NCI-H1694 treated with DMSO at 0.1 percent for 48 hours (cell line): ENCODE measurements around the gene OTX1.
A peak's percentile ranks its signal among the peaks of the same experiment; 100 is the strongest.

ENCODE experiments used
- DNase-seq: peaks from one replicate; lab custom pipeline; 2025; lab: John Stamatoyannopoulos, UW

The OTX1 gene

DNA sequence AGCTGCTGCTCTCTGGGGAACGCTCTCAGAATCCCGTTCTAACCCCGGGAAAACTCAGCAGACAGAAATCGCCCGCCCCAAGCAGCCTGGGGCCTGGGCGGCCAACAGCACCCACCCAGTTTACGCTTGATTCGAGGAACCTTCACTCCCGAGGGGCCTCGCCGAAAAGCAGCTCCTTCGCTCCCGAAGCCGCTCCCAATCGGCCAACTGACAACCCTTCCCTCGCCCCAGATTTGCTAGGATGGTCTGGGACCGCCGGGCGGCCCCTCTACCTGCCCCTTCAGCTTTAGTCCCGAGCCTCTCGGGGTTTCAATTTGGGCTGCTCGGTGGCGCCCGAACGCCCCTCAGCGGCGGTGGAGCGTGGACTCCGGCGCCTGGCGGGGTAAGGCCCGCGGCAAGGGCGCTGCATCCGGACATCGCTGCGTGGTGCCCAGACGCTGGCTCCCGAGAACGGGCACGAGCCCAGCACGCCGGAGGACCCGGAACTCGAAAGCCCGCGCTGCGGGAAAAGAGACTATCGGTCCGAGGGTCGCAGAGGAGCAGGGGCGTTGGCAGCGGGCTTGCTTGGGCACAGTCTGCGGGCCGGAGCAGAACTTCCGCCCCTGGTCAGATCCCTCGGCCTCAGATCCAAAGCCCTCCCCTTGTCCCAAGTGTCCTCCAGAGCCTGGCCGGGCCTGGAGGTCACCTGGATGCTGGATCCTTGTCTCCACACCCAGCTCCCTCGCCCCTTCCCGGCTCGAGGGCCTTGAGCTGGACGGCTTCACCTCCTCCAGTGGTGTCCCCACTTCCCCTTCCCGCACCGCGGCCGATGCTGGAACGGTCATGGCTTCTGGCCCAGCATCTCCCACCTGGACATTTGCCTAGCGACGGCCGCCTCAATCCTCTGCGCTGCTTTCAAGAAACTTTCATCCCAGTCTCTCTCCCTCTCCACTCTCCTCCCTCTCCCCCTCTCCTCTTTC lies 3.0 kb upstream of the OTX1 start:
- DNase-seq = no peak

DNA sequence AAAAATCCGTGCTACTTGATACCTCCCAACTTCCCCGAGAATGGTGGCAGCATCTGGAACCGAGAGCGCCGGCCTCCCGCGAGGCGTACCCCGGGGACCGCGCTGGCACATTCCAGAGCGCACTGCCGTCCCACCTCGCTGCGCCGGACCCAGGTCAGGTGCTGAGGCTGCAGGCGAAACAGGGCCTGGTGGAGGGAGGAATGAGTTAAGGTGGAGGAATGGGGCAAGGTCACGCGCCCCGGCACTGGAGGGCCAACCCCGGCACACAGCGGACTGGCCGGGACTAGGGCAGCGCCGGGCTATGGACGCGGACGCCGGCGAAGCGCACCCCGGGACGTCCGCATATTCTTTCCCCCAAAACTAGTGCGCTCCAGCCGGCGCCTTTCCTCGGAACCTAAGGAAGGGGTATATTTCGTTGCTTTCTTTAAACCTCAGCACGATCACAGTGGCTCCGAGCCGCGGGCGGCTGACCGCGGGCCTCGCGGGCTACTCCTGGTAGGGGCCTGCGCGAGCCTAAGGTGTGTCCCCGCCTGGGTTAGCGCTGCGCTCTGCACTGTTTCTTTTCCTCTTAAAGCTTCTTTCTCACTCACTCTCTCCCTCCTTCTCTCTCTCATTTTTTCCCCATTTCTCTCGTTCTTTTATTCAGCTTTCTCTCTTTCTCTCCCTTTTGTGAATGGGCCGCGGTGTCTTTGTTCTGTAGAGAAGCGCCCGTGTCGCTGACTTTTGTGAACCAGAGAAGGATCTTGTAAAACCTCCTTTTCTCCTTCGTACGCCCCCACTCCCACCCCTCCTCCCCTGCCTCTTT lies 2.1 kb upstream of the OTX1 start:
- DNase-seq = no peak

DNA sequence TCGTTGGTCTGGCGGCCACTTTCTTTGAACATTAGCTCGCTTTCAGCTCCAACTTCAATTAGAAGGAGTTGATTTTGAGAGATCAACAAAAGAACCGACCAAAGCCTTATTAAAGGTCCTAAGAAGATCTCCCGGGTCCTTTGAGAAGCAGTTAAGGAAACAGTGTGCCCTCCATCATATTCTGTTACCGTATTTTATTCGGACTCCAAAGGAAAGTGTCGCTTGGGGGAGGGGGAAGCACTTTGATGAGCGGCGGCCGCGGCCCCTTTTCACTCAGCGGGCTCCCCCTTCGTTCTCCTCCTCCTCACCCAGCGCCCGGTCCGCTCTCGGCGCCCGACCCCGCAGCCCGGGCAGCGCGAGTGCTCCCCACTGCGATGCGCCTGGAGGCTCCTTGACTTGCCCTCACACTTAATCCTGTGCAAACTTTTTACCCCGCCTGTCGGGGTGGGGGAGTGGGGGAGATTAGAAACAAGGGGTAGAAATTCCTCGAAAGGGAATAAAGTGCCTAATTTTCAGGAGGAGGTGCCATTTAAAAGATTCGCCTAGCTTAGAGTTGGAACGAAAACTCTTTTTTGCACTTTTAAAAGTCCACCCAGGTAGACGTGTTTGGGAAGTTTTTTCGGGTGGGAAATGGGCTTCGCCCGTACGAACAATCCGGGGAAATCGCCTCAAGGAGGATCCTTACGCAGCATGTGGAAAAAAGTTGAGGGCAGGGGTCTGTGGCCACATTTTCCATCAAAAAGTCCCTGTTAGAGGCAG lies 1.2 kb upstream of the OTX1 start:
- DNase-seq = no peak

DNA sequence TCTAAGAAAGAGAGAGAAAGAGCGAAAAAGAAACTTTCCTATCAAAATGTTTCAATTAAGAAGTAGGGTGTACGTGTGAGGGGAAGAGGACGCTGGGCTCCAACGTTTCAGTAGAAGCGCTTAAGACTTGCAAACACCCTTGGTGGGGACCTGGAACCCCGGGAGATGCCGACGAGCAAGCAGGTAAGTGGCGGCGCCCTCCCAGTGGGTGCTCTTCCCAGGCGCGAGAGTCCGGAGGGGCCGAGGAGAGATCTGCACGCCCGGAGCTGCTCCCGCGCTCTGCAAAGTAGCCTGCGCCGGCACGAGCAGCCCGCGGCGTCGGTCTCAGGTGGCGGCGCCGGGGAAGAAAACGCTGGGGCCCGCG lies 678 bp upstream of the OTX1 start:
- no peak for DNase-seq

DNA sequence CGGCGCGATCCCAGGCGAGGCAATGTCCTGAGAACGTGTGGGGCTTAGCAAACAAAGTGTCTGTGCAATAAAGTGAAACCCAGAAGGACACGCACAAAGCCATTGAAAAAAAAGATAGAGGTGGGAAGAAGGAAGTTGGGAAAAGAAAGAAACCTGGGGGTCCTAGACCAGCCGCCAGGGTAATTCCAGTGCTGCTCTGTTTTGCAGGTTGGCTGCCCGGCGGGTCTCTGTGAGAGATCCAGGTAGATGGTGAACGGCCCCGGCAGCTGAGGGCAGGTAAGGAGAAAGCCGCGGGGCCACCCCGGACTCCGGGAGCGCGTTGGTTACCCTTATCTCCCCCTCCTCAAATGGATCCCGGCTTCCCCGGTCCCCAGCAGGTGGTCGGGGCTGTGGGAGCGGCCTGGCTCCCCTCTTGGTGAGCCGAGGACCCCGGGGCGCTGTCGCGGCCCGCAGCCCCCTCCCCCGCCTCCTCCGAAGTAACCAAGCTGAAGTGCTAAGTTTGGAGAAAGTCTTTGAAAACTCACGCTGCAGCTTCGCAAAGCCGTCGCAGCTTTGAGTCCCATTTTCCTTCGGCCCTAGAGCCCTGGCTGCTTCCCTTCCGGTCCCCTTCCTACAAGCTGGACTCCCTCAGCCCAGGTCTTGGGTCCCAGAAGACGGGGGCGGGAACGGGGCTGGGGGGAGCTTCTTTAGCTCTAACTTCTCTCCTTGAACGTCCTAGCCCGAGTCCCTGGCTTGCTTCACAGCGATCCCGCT lies 588 bp downstream of the OTX1 start:
- DNase-seq = peak; percentile 31

DNA sequence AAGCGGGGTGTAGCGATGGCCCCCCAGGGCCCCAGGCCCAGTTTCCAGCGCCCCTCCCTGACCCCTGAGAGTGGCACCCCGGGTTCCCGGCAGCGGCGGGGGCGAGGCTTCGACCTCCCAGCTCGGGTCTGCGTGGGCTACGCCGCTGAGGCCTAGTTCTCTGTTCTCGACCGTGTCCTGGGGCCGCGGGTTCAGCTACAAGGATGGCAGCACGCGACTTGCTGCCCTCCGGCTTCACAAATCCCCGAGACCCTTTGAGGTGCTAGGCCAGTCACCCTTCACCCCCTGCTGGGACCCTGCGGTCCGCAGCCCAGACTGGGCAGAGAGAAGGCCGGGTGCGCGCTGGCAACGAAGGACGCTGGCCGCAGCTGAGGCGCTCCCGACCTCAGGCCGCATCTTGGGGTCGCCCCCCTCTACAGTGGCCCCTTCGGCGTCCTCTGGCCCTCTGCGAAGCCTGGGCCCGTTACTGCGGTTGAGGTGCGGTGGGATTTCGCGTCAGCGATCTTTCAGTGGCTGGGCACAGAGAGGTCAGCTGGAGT lies 1.2 kb downstream of the OTX1 start:
- no peak for DNase-seq

DNA sequence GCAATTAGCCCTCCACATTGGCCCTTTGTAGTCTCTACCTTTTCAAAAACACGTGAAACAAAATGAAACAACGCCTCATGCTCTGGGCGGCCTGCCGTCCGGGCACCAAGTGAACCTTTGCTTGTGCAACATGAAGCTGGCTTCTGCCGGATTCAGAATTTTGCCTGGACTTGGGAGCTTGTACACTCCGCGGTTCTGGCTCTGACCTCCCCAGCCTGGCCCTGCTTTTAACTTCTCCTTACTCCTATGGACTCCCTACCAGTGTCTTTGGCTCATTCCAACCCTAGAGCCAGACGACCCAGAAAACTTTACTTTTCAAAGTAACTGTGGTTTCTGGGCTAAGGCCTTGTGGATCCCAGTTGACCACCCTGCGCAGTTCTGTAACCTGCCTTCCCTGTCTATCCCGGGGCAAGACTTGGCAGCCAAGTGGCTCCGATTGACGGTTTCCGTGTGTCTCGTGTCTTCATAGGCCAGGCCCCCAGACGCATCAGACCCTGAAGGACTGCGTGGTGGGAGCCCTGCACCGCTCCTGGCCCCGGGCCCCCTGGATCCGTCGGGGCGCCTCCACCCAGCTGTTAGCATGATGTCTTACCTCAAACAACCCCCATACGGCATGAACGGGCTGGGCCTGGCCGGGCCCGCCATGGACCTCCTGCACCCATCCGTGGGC lies 1.9 kb downstream of the OTX1 start:
- DNase-seq = no peak

DNA sequence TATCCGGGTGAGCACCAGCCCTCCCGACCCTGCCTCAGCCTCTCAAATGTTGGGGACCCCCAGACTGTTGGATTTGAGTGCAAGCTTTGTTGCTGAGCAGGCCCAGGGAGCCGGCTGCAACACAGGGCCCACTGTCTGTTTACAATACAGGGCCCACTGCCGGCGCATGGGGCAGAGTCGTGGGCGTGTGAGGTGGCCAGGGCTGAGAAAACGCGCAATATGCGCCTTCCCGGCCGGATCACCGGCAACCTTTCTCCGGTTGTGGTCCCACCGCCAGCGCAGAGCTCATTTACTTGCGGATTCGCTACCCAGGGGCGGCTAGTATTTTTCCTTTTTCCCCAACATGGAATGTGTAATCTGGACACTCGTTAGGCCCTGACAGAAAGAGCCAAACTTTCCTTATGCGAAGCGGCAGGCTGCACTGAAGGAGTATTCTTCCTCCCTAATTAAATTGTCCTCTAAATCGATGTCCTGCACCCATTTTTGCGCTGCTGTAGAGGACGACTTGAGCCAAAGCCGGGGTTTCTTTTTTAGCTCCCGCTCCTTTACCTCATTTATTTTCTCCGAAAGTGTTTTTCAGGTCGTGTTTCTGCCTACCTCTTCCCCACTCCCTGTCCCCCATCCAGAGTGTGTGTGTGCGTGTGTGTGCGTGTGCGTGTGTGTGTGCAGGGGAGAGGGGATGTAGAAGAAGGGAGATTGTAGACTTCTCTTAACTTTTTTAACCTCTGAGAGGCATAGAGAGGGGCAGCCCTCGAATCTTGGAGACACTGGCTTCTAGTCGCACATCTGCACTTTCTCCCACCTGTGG lies 2.7 kb downstream of the OTX1 start:
- no peak for DNase-seq

DNA sequence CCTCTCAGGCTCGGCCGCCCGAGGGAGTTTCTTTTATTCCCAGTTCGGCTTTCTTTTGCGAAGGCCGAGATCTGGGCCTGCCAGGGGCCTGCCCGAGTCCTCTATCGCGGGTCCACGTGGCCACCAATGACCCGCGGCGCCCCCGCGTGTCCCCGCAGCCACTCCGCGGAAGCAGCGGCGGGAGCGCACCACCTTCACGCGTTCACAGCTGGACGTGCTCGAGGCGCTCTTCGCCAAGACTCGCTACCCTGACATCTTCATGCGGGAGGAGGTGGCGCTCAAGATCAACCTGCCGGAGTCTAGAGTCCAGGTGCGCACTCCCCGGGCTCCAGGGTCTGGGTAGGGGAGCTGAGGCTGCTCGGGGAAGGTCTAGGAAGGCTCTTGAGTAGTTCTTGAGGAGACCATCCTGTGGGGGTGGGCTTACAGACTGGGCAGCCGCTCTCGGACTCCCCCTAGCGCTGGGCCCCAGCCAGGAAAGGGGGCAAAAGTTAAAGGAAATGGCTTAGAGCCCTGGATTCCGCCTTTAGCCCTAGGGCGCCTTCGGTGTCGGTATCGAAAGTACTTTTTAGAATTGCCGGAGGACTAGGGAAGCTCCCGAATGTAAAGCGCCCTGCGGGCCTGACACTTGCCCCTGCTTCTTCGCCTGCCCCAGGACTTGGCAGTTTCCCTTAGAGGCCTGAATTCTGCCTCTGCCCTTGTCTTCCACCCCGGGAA lies 3.4 kb downstream of the OTX1 start:
- DNase-seq = no peak

DNA sequence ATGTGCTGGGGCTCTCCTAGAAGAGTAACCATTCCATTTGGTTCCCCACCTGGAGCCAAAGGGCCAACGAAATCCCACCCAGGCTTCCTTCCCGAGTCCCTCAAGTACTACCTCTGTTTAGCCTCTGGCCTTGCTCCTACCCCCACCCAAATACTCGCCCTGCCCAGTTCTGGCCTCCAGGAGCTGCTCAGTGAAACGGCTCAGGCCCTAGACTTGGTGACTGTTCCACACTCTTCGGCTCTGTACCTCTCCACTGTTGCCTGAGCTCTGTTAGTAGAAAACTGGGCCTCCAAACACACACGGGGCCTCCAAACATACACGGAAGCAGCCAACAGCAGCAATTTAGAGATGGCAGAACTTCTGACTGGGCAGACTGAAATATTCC lies 4.2 kb downstream of the OTX1 start:
- DNase-seq = no peak

DNA sequence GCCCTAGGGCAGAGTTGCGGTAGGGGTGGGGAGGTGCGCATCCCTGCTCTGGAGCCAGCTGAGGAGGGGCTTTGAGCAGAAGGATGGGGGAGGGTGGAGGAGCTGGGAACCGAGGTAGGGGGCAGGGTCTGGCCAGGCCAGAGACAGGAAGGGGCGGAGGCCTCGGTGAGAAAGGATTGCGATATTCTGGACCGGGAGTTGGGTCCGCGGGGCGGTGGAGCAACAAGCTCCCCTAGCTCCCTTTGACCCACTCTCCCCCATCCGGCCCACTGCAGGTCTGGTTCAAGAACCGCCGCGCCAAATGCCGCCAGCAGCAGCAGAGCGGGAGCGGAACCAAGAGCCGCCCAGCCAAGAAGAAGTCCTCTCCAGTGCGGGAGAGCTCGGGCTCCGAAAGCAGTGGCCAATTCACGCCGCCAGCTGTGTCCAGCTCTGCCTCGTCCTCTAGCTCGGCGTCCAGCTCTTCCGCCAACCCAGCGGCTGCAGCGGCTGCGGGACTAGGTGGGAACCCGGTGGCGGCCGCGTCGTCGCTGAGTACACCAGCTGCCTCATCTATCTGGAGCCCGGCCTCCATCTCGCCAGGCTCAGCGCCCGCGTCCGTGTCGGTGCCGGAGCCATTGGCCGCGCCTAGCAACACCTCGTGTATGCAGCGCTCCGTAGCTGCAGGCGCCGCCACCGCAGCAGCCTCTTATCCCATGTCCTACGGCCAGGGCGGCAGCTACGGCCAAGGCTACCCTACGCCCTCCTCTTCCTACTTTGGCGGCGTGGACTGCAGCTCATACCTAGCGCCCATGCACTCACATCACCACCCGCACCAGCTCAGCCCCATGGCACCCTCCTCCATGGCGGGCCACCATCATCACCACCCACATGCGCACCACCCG lies 4.8 kb downstream of the OTX1 start:
- no peak for DNase-seq

DNA sequence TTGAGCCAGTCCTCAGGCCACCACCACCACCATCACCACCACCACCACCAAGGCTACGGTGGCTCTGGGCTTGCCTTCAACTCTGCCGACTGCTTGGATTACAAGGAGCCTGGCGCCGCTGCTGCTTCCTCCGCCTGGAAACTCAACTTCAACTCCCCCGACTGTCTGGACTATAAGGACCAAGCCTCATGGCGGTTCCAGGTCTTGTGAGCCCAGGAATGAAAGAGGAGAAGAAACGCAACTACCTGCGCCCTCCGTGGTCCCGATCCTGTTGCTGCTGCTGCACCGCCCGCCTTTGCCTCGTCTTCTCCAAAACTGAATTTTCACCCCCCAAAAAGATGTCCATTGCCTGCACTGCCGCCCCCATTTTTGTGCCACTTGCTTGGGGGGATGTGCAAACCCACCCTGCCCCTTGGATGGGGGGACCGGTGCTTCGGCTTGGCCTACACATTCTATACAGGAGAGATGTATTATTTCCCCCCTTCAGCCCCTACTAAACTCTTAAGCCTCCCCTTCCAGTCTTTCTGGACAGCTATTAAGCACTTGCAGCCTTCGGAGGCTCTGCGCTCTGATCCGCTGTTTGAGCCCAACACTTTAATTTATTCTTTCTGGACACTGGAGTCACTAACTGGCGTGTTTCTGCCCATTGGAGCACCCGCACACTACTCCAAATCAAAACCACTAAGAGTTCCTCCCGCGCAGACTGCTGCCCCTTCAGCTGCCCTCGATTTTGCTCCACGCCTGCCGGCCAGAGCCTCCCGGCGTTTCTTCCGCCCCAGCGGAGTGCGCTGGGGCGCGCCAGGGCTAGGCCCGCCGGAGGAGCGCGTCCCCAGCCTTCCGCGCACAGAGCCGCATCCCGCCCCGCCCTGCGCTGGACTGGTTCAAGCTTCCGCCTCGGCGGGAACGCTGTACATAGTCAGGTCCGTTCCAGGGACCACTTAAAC lies 5.7 kb downstream of the OTX1 start:
- DNase-seq = no peak

DNA sequence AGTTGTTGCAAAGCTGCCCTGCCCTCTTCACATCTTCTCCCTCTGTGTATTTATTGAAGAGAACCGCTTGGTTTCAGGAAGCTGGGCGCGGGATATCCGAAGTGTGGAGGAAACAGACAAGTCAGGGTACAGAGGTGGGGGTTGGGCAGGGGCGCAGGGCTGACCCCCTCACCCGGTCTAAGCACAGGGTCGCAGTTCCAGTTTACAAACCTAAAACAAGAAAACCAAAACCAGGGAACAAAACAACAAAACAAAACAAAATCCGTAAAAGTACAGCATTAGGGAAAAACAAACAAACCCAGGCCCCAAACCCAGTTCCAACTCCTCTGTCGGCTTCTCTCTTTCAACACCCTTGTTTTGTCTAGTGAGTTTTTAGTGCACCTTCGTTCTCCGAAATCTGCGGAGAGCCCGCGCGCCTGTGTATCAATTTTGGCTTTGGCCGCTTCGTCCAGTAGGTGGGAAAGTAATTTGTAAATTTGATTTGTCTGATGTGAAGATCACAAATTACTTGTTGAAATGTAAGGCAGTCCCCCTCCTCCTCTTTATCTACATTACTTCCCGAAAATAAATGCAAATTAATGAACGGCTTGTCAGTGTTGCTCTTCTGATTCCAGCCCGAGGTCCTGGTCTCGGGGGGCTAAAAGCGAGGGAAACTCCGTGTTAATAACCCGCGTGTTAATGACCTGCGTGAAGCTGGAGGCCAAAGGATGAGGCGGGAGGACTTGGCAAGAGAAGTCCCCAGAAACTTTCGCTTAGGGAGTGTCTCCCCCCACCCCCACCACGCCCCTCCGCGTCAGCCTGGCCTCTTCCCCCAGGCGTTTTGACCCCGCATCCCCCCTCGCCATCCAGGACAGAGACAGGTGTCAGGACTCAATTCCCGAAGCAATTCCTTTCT lies 6.9 kb downstream of the OTX1 start:
- no peak for DNase-seq

DNA sequence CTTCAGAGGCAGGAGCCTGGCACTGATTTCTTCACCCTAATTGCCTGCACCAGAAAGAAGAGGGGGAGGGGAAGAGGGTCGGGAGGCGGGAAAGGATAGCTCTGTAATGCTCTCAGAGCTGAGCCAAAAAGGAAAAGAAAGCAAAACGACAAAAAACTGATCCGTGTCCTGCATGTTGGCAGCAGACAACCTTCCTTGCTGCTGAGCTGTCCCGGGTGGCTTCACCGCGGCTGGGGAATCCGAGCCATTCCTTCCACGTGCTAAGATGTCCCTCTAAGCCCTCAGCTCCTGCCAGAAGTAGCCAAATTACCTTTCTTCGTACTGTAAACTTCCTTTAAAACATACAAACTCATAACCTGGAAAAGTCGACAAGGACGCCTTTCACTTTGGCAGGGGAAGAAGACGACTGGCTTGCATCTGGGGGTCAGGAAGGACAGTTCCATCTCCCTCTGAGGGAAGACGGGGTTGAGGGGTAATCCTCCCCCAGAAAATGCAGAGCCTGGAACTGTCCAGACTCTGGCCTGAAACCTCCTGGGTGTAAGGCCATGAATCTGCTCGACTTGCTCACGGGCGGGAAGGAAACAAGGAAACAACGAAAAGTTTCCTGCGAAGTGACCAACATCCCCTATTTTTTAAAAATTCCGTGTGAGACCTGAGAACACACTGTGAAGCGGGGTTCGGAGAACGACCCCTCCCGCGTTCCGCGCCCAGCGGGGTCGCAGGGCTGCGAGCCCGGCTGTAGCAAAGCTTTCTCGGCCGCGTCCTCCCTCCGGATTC lies 7.7 kb downstream of the OTX1 start:
- no peak for DNase-seq
